ENCODE results near the gene TRIM63. TPM values are rescaled to one million over a fixed set of nuclear protein-coding genes. Genes with fewer than 3 reads are reported as not detected.

The TRIM63 gene
- total and polyA plus RNA-seq, 9 of the 15 experiments (the other 6 are each of a cell fraction or from before 2014, with no cell fraction given) = 0.08 to 0.57 (median 0.36) TPM

DNA sequence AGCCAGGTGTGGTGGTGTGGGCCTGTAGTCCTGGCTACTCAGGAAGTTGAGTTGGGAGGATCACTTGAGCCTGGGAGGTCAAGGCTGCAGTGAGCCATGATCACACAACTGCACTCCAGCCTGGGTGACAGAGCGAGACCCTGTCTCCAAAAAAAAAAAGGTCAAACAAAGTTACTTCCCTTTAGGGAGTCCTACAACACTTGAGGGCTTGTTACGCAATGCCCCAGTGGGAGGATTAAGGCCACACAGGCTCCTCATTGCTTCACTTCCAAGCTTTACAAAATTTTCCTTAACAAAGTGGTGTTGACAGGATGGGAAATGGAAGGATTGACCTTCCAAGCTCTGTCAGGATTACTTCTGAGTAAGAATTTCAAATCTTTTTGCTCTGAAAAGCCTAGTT is 52.1 kb downstream of the TRIM63 start (continued):
- TF ChIP-seq, protein P1, sequence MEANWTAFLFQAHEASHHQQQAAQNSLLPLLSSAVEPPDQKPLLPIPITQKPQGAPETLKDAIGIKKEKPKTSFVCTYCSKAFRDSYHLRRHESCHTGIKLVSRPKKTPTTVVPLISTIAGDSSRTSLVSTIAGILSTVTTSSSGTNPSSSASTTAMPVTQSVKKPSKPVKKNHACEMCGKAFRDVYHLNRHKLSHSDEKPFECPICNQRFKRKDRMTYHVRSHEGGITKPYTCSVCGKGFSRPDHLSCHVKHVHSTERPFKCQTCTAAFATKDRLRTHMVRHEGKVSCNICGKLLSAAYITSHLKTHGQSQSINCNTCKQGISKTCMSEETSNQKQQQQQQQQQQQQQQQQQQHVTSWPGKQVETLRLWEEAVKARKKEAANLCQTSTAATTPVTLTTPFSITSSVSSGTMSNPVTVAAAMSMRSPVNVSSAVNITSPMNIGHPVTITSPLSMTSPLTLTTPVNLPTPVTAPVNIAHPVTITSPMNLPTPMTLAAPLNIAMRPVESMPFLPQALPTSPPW (CRISPR knock-in tag; IDR thresholded peaks at IDR 0.05) = no peak
- TF ChIP-seq, protein P2, sequence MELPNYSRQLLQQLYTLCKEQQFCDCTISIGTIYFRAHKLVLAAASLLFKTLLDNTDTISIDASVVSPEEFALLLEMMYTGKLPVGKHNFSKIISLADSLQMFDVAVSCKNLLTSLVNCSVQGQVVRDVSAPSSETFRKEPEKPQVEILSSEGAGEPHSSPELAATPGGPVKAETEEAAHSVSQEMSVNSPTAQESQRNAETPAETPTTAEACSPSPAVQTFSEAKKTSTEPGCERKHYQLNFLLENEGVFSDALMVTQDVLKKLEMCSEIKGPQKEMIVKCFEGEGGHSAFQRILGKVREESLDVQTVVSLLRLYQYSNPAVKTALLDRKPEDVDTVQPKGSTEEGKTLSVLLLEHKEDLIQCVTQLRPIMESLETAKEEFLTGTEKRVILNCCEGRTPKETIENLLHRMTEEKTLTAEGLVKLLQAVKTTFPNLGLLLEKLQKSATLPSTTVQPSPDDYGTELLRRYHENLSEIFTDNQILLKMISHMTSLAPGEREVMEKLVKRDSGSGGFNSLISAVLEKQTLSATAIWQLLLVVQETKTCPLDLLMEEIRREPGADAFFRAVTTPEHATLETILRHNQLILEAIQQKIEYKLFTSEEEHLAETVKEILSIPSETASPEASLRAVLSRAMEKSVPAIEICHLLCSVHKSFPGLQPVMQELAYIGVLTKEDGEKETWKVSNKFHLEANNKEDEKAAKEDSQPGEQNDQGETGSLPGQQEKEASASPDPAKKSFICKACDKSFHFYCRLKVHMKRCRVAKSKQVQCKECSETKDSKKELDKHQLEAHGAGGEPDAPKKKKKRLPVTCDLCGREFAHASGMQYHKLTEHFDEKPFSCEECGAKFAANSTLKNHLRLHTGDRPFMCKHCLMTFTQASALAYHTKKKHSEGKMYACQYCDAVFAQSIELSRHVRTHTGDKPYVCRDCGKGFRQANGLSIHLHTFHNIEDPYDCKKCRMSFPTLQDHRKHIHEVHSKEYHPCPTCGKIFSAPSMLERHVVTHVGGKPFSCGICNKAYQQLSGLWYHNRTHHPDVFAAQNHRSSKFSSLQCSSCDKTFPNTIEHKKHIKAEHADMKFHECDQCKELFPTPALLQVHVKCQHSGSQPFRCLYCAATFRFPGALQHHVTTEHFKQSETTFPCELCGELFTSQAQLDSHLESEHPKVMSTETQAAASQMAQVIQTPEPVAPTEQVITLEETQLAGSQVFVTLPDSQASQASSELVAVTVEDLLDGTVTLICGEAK (IDR thresholded peaks at IDR 0.05) = no peak
- TF ChIP-seq, protein P2 (CRISPR knock-in tag; IDR thresholded peaks at IDR 0.05) = no peak
- TF ChIP-seq, protein P3, sequence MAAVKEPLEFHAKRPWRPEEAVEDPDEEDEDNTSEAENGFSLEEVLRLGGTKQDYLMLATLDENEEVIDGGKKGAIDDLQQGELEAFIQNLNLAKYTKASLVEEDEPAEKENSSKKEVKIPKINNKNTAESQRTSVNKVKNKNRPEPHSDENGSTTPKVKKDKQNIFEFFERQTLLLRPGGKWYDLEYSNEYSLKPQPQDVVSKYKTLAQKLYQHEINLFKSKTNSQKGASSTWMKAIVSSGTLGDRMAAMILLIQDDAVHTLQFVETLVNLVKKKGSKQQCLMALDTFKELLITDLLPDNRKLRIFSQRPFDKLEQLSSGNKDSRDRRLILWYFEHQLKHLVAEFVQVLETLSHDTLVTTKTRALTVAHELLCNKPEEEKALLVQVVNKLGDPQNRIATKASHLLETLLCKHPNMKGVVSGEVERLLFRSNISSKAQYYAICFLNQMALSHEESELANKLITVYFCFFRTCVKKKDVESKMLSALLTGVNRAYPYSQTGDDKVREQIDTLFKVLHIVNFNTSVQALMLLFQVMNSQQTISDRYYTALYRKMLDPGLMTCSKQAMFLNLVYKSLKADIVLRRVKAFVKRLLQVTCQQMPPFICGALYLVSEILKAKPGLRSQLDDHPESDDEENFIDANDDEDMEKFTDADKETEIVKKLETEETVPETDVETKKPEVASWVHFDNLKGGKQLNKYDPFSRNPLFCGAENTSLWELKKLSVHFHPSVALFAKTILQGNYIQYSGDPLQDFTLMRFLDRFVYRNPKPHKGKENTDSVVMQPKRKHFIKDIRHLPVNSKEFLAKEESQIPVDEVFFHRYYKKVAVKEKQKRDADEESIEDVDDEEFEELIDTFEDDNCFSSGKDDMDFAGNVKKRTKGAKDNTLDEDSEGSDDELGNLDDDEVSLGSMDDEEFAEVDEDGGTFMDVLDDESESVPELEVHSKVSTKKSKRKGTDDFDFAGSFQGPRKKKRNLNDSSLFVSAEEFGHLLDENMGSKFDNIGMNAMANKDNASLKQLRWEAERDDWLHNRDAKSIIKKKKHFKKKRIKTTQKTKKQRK (IDR thresholded peaks at IDR 0.05; ENCODE audit: borderline replicate concordance, low read depth, low read length) = no peak
- TF ChIP-seq, protein P4, sequence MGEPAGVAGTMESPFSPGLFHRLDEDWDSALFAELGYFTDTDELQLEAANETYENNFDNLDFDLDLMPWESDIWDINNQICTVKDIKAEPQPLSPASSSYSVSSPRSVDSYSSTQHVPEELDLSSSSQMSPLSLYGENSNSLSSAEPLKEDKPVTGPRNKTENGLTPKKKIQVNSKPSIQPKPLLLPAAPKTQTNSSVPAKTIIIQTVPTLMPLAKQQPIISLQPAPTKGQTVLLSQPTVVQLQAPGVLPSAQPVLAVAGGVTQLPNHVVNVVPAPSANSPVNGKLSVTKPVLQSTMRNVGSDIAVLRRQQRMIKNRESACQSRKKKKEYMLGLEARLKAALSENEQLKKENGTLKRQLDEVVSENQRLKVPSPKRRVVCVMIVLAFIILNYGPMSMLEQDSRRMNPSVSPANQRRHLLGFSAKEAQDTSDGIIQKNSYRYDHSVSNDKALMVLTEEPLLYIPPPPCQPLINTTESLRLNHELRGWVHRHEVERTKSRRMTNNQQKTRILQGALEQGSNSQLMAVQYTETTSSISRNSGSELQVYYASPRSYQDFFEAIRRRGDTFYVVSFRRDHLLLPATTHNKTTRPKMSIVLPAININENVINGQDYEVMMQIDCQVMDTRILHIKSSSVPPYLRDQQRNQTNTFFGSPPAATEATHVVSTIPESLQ (CRISPR knock-in tag; IDR thresholded peaks at IDR 0.05) = no peak
- TF ChIP-seq NCOA2 (IDR thresholded peaks at IDR 0.05; ENCODE audit: partially characterized antibody in 2 of 2) (no peak), L3MBTL2 (IDR thresholded peaks at IDR 0.05) (no peak), NEUROD1 (IDR thresholded peaks at IDR 0.05; ENCODE audit: borderline replicate concordance, low read depth, low read length, partially characterized antibody) (no peak), NR1H2 (CRISPR knock-in tag; IDR thresholded peaks at IDR 0.05) (no peak), BACH1 (tag; IDR thresholded peaks at IDR 0.05) (no peak), POLR2H (tag; IDR thresholded peaks at IDR 0.05; ENCODE audit: low read depth) (no peak), PTTG1 (tag; IDR thresholded peaks at IDR 0.05; ENCODE audit: low read depth) (no peak)
